ENCODE measurements around the gene MPP1. TPM values are rescaled to one million over a fixed set of nuclear protein-coding genes. Genes with fewer than 3 reads are reported as not detected.
"Not testable (repeated sequence)": the region's sequence is repeated elsewhere in the genome, so short reads cannot be mapped to it uniquely, and the experiment has no call there.

Gene MPP1
- total and polyA plus RNA-seq, 2 donors (not counting 1 experiment from before 2014, with no cell fraction given): 27.0 to 38.5 TPM

DNA sequence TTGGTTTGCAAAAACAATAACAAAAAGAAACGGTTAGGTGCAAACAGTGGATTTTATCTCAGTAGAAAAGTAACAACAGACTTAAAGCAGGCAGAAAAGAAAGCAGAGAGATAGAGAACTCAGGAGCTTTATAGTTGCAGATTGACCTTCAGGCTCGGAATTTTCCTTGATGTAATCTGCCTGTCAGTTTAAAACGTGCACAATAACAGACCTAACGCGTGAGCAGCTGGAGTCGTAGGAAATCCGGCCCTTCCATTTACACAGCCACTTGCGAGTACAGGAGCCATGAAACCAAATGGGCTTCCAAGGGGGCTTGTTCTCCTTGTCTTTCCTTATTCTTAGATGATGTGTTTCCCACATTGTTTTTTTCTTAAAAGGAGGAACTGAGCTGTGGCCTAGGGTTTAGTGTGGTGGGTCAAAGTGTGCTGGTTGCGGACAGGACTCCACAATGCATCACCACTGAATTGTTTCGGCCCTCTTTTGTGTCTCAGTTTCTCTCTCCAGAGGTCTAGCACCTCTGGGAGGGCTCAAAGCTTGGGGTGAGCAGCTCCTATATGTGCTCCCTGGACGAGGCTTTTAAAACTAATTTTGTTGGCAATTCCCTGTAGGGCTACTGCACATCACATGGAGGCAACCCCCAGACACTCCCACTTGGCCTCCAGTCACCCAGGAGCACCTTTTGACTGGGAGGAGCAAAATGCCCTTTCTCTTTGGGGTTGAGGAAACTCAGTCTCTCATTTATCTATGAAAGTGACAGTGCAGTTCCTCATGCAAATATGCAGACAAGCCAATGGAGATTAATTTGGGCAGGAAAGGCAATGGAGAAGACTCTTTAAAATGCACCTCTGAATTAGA lies 13.9 kb upstream of the MPP1 start:
- Histone ChIP-seq H3K4me1 (ENCODE audit: control insufficient read depth, extremely low read depth, insufficient read depth, low read length) (no peaks in the 10 kb centered on the region), H3K4me2 (ENCODE audit: extremely low read depth, insufficient read depth, low read length) (no peak overlapping the region), H3K27me3 (ENCODE audit: control insufficient read depth, insufficient read depth, low read length) (no peaks in the 10 kb centered on the region), H3K9me3 (ENCODE audit: control insufficient read depth, insufficient read depth, low read depth, low read length) (no peaks in the 10 kb centered on the region), H3K27ac (ENCODE audit: insufficient read depth, low read length) (no peak overlapping the region), H4K20me1 (ENCODE audit: control insufficient read depth, extremely low read depth, insufficient read depth, low read length) (no peaks in the 10 kb centered on the region), H3K79me2 (ENCODE audit: control insufficient read depth, insufficient read depth, low read length) (no peaks in the 10 kb centered on the region), H3K36me3 (ENCODE audit: control insufficient read depth, insufficient read depth, low read length) (no peaks in the 10 kb centered on the region), H2AFZ (ENCODE audit: low read length) (no peak overlapping the region), H3K9ac (ENCODE audit: insufficient read depth, low read length) (no peak overlapping the region), H3K4me3 (replicated peaks in 1 of 4; ENCODE audit: control extremely low read depth in 1 of 4, insufficient read depth in 1 of 4, low read depth in 3 of 4, low read length in 4 of 4) (no peak overlapping the region)
- no peak for TF ChIP-seq EZH2 (IDR thresholded peaks at IDR 0.05; ENCODE audit: low read length, missing control alignments)
- TF ChIP-seq, protein P1, sequence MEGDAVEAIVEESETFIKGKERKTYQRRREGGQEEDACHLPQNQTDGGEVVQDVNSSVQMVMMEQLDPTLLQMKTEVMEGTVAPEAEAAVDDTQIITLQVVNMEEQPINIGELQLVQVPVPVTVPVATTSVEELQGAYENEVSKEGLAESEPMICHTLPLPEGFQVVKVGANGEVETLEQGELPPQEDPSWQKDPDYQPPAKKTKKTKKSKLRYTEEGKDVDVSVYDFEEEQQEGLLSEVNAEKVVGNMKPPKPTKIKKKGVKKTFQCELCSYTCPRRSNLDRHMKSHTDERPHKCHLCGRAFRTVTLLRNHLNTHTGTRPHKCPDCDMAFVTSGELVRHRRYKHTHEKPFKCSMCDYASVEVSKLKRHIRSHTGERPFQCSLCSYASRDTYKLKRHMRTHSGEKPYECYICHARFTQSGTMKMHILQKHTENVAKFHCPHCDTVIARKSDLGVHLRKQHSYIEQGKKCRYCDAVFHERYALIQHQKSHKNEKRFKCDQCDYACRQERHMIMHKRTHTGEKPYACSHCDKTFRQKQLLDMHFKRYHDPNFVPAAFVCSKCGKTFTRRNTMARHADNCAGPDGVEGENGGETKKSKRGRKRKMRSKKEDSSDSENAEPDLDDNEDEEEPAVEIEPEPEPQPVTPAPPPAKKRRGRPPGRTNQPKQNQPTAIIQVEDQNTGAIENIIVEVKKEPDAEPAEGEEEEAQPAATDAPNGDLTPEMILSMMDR (conservative IDR thresholded peaks at IDR 0.05 in 1 of 2, IDR thresholded peaks at IDR 0.05 in 1 of 2; ENCODE audit: low read depth in 1 of 2, low read length in 2 of 2): no peak
- no peak for DNase-seq (ENCODE audit: low read depth in 2 of 2)

DNA sequence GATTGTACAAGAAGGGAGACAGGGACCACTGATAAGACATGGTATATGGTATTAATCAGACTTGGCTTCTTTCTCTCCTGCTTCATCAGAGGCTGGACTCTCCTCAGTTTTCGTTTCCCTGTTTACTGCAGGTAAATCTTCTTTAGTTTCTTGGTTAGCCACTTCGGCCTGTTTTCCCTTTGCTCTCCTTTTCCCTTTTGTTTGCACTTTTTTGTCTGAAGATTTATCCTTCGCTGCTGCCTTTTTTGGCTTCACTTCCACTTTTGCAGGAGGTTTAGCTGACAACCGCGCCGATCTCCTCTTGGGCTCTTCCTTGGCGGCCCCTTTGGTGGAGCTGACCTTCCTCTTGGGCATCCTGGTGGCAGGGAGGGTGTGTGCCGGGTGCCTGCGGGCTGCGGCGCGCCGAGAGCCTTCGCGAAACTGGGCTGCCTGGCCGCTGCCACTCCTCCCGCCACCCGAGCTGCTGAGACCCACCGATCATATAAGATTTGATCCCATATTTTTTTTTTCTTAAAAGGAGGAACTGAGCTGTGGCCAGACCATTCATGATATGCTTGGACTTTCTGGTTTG lies 11.8 kb upstream of the MPP1 start:
- not testable (repeated sequence) for H2AFZ ChIP-seq (ENCODE audit: low read length); H4K20me1 ChIP-seq (ENCODE audit: control insufficient read depth, extremely low read depth, insufficient read depth, low read length); H3K36me3 ChIP-seq (ENCODE audit: control insufficient read depth, insufficient read depth, low read length); H3K79me2 ChIP-seq (ENCODE audit: control insufficient read depth, insufficient read depth, low read length); H3K4me3 ChIP-seq (replicated peaks in 1 of 4; ENCODE audit: control extremely low read depth in 1 of 4, insufficient read depth in 1 of 4, low read depth in 3 of 4, low read length in 4 of 4); H3K27me3 ChIP-seq (ENCODE audit: control insufficient read depth, insufficient read depth, low read length); H3K4me1 ChIP-seq (ENCODE audit: control insufficient read depth, extremely low read depth, insufficient read depth, low read length); H3K4me2 ChIP-seq (ENCODE audit: extremely low read depth, insufficient read depth, low read length); DNase-seq (ENCODE audit: low read depth in 2 of 2); H3K9ac ChIP-seq (ENCODE audit: insufficient read depth, low read length); H3K27ac ChIP-seq (ENCODE audit: insufficient read depth, low read length); H3K9me3 ChIP-seq (ENCODE audit: control insufficient read depth, insufficient read depth, low read depth, low read length)

DNA sequence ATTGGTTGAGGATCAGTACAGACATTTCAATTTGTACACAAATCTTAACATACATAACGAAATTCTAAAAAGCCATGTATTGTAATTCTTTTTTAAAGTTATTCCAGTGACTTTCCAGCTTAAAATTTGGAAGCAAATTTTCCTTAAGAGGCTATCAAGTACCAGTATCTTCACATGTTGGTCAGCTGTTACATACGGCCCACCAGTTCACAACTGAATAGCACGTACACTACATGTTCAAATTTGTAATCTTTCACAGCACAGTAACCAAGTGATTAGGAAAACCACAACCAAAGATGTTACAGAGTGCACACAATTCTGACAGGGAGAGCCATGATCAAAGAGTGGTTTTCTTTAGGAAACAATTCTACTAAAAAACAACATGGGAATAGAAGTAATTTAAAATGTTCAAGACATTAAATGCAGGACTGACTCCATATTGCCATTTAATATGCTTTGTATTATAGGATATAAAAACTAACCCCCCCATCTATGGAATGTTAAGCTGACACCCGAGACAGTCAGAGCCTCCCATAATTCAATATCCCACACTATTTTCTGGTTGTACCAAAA lies 11.1 kb upstream of the MPP1 start:
- H3K36me3 ChIP-seq (ENCODE audit: control insufficient read depth, insufficient read depth, low read length); H3K4me1 ChIP-seq (ENCODE audit: control insufficient read depth, extremely low read depth, insufficient read depth, low read length); H3K4me2 ChIP-seq (ENCODE audit: extremely low read depth, insufficient read depth, low read length); H3K27ac ChIP-seq (ENCODE audit: insufficient read depth, low read length); H3K9me3 ChIP-seq (ENCODE audit: control insufficient read depth, insufficient read depth, low read depth, low read length); H3K79me2 ChIP-seq (ENCODE audit: control insufficient read depth, insufficient read depth, low read length); H3K27me3 ChIP-seq (ENCODE audit: control insufficient read depth, insufficient read depth, low read length); H3K9ac ChIP-seq (ENCODE audit: insufficient read depth, low read length); H4K20me1 ChIP-seq (ENCODE audit: control insufficient read depth, extremely low read depth, insufficient read depth, low read length); DNase-seq (ENCODE audit: low read depth in 2 of 2); H2AFZ ChIP-seq (ENCODE audit: low read length); H3K4me3 ChIP-seq (replicated peaks in 1 of 4; ENCODE audit: control extremely low read depth in 1 of 4, insufficient read depth in 1 of 4, low read depth in 3 of 4, low read length in 4 of 4): not testable (repeated sequence)

All from fibroblast of lung (primary cell).